CD4-positive, alpha-beta T cell treated with Interferon gamma for 1 hour (primary cell): ENCODE measurements around the gene UGT2A1.

Source experiments
- DNase-seq: peaks from one replicate; pipeline ENCODE4 v3.0.0-alpha.2; 2020

Gene UGT2A1

GRCh38 chr4:69584135-69584534 is 68.9 kb downstream of the UGT2A1 start:
- DNase-seq: no peak

GRCh38 chr4:69583543-69583942 is 69.5 kb downstream of the UGT2A1 start:
- DNase-seq: no peak

- no peak for DNase-seq
Observed at GRCh38 chr4:69577245-69577644, 75.8 kb downstream of the UGT2A1 start.

GRCh38 chr4:69576251-69576877 is 76.7 kb downstream of the UGT2A1 start:
- DNase-seq: no peak

- DNase-seq: no peak
Observed at GRCh38 chr4:69568787-69569186, 84.3 kb downstream of the UGT2A1 start.

GRCh38 chr4:69563424-69563823 is 89.6 kb downstream of the UGT2A1 start:
- DNase-seq: no peak

GRCh38 chr4:69549651-69550050 is 103.4 kb downstream of the UGT2A1 start:
- no peak for DNase-seq

GRCh38 chr4:69546134-69546765 is 106.8 kb downstream of the UGT2A1 start:
- DNase-seq: no peak
